HG03378 (cell line): ENCODE results near the gene PRUNE1.
A peak's percentile ranks its signal among the peaks of the same experiment; 100 is the strongest.

ENCODE experiments used
- ATAC-seq: cut with Tn5 transposase; IDR thresholded peaks from one replicate; pipeline ENCODE4 v1.9.1; 2021; ENCODE audit warnings: mild to moderate bottlenecking, moderate library complexity; ENCODE audit not compliant: unreplicated experiment

PRUNE1 gene

DNA sequence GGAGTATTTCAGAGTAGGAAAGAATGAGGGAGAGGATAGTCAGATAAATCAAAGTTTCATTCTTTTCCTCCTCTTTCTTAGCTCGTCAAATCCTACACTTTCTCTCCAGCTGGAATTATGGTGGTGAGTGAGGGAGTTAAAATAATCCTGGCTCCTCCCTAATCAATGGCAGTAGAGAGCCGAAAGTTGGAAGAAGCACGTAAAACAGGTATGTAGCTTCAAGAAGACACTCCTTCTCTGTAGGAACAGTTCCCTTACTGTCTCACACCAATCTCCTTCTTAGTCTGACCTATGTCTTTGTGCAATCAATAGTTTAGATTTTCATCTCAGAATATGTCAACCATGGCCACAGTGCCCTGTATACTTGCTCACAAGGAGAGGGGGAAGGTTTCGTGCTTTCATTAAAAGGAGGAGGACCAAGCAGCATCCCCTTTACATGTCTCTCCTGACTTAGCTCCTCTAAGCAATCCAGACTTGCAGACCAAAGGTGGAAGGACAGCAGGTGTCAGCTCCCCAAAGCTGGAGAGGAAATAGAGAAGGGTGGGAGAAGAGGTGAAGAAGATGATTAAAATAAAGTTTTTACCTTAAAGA is 2.4 kb upstream of the PRUNE1 start:
- ATAC-seq, result no peak

GRCh38 chr1:151006327-151007052 is 1.8 kb upstream of the PRUNE1 start, which contains the start of gene MINDY1:
MINDY1 (minus strand) TSS chr1:151006902; CDS start chr1:151002617, 4,285 bp downstream.
- peak; percentile 52 for ATAC-seq

DNA sequence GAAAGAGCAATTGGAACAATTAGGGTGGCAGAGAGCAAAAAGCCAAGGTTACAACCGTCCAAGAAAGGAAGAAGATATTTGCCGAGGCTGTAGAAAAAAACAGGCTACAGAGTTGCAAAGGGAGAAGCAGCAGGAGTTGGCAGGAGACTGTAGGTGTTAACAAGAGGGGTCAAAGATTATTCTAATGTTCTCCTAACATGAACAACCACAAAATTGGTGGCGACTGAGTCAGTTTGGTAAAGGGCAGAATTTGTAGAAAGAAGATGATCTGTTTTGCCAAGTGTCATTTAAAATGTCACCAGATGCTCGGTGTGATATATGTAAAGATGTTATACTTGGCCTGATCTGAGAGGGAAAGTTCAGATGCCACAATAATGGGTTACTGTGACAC is 401 bp upstream of the PRUNE1 start:
- ATAC-seq, result no peak

DNA sequence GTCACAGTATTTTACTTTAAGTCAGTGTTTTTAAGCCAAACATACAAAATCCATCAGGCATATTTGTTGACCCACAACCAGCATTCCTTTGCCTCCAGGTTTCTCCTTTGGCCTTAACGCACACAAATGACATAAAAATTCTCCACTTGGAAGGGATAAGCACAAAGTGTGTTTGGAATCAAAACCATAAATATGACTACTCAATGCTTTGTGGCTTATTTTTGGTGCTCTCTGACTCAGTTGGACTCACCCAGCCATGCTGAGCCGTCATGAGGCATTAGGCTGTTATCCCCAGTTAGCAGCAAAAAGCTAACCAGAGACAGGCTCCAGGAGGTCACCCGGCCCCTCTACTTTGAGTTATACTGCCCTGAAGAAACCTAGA is 948 bp downstream of the PRUNE1 start:
- no peak for ATAC-seq

DNA sequence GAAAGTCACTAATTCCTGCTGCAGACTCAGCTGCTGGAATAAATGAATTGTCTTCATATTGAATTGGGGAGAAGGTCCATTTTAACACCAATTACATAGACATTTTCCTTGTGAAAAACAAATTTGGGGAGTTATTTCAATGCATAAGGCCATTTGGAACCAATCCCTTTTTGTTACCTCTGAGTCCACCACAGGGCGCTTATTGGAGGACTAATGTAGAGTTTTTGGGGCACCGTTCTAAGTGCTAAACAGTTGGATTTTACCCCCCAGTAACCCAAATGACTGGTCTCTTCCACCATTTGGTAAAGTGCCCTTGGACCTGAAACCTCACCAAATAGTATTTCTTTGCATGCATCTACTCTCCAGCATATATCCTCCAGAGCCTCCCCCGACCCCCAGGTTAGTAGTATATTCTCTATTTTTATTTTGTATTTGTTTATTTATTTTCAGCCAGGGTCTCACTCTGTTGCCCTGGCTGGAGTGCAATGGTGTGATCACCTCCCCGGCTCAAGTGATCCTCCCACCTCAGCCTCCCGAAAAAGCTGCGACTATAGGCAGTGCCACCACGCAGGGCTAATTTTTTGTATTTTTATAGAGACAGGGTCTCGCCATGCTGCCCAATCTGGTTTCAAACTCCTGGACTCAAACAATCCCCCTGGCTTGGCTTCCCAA is 1.6 kb downstream of the PRUNE1 start:
- ATAC-seq, result no peak

DNA sequence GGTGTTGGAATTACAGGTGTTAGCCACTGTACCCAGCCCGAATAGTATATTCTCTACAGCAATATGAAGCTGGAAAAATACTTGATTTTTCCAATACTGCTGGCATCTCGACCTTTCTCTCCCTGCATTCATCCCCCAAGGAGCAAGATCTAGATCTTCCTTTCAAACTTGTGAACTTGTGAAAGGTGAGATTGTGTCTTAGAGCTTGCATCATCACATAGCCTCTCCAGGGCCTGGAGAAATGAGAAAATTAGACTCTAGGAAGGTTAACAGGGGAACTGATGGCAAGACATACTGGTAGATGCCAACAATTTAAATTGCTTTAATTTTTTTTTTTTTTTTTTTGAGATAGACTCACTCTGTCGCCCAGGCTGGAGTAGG is 2.1 kb downstream of the PRUNE1 start:
- no peak for ATAC-seq

DNA sequence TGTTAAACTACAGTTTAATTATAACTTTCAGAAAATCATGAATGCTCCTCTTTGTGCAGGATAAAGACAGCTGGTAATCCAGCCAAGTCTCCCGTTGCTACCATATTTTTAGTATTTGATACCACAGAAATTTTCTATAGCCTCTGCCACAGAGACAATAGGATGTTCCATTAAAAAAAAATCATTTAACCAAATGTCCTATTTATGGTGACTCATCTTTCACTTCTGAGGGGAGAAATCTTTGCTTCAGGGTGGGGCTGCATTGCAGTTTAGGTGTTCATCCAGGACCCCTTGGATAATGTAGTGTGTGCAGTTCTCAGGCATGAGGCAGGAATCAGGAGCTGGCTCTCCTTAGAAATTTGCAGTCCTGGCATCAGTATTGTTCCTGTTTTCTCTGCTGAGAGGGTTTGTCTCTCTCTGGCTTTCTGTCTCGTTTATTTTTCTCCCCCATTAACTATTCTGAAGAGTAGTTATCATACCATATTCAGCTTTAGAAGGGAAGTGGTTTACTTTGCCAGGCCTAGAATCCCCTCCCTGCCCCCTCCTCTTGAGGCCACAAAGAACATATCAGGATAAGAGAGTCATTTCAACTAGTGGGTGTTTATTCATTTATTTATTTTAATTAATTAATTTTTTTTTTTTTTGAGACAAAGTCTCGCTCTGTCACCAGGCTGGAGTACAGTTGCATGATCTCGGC is 3.1 kb downstream of the PRUNE1 start:
- no peak for ATAC-seq

DNA sequence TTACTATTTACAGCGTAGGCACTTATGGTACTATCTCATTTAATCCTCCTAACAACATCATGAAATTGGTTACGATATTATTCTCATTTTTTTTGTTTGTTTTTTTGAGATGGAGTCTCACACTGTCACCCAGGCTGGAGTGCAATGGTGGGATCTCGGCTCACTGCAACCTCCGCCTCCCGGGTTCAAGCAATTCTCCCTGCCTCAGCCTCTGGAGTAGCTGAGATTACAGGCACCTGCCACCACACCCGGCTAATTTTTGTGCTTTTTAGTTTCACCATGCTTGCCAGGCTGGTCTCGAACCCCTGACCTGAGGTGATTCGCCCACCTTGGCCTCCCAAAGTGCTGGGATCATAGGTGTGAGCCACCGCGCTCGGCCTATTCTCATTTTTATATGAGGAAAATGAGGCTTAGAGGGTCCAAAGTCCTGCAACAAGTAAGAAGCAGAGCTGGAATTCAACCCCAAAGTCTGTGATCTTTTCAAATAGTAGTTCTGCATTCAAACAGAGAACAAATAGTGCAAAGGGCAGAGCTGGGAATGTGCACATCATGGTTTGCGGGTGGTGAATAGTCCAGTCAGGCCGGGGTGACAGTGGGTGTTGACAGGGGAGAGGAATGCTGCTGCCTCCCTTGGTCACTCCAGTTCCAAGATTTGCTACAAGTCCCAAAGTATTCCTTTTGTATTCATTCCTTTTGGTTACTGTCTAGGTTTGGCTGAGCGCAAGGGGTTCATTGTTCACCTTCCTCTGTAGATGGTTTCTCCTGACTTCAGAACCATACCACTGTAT is 4.6 kb downstream of the PRUNE1 start:
- ATAC-seq, result no peak

GRCh38 chr1:151013518-151013917 is 5.3 kb downstream of the PRUNE1 start:
- no peak for ATAC-seq

GRCh38 chr1:151024540-151025146 is 16.4 kb downstream of the PRUNE1 start:
- no peak for ATAC-seq

DNA sequence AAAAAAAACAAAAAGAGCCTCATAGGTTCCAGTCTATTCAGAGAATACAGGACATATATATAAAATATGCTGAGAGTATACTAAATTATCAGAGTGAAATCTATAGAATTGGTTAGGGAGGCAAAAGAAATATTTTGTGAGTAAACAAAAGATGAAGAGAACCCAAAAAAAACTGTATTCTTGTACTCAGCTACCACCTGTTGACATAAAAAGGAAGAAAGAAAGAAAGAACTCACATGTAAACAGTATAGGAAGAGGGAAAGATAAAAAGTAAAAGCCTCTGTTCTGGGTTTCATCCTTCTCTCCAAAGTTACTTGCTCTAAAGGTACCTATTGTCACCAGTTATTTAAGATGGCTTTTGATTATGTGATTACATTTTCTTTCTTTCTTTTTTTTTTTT is 18.2 kb downstream of the PRUNE1 start:
- no peak for ATAC-seq

DNA sequence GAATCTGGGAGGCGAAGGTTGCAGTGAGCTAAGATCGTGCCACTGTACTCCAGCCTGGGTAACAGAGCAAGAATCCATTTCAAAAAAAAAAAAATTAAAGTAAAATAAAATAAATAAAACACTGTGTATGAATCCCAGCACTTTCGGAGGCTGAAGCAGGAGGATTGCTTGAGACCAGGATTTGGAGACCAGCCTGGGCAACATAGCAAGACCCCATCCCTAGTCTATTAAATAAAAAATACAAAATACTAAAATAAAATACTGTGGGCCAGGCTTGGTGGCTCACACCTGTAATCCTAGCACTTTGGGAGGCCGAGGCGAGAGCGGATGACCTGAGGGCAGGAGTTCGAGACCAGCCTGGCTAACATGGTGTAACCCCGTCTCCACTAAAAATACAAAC is 23.9 kb downstream of the PRUNE1 start:
- ATAC-seq, result no peak

DNA sequence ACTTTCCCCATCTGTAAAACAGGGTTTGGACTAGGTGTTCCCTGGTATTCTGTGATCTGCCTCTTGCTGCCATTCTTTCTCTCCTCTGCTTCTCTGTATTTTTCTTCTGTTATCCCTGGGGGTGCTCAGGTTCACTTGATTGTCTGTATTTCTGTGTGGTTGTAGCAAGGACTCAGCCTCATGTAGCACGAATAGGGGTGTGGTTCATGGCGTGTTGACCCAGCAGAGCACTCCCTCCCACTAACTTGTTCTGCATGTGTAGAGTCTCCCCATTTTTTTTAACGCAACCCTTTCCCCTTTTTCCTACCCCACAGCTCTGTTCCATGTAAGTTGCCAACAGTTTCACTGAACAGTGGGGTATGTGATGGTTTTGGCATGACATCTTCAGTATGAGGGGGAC is 26.9 kb downstream of the PRUNE1 start:
- ATAC-seq, result no peak

- ATAC-seq, result no peak
These were observed 28.1 kb downstream of the PRUNE1 start, which contains the start of gene BNIPL for GRCh38 chr1:151036356-151036755. BNIPL (plus strand) TSS chr1:151036586; CDS start chr1:151036726, 140 bp downstream.

DNA sequence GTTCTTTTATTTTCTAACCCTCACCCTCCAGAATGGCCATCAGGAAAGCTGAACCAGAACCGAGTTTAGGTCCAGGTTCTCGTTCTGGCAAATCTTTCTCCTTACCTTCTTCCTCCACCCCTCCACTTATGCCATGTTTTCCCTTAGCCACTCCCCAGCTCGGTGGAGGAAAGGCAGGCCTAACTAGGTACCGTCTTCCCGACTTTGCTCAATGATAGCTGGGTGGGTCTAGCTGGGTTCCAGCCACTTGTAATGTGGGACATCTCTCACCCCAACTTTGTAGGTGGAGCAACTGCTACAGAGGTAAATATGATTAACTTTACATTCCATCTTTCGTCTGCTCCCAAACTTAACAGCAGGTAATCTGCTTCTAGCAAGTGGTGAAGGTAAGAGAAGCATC is 28.8 kb downstream of the PRUNE1 start:
- no peak for ATAC-seq

GRCh38 chr1:151039521-151039920 is 31.3 kb downstream of the PRUNE1 start:
- ATAC-seq, result no peak

DNA sequence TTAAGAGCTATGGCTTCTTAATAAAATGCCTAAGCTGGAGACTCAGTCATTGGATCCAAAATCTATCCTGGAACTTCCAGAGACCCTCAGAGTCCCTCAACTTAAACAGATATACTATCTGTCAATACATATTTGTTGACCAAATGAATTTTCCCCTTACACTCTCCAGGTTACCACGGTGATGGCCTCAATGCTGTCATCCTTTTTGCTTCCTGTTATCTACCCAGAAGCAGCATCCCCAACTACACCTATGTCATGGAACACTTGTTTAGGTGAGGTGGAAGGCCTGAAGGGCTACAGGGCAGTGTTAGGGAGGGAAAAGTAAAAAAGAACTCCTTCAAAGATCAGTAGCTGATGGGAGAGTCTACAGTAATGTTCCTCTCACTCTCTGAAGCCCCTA is 34.9 kb downstream of the PRUNE1 start:
- ATAC-seq, result no peak

- peak; percentile 26 for ATAC-seq
These were observed 39.3 kb downstream of the PRUNE1 start, which contains the start of gene C1orf56 for GRCh38 chr1:151047591-151047924. C1orf56 (plus strand) TSS chr1:151047751; CDS start chr1:151047848, 97 bp downstream.

DNA sequence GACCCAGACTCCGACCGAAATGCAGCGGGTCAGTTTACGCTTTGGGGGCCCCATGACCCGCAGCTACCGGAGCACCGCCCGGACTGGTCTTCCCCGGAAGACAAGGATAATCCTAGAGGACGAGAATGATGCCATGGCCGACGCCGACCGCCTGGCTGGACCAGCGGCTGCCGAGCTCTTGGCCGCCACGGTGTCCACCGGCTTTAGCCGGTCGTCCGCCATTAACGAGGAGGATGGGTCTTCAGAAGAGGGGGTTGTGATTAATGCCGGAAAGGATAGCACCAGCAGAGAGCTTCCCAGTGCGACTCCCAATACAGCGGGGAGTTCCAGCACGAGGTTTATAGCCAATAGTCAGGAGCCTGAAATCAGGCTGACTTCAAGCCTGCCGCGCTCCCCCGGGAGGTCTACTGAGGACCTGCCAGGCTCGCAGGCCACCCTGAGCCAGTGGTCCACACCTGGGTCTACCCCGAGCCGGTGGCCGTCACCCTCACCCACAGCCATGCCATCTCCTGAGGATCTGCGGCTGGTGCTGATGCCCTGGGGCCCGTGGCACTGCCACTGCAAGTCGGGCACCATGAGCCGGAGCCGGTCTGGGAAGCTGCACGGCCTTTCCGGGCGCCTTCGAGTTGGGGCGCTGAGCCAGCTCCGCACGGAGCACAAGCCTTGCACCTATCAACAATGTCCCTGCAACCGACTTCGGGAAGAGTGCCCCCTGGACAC is 39.8 kb downstream of the PRUNE1 start:
- ATAC-seq, result peak; percentile 53

DNA sequence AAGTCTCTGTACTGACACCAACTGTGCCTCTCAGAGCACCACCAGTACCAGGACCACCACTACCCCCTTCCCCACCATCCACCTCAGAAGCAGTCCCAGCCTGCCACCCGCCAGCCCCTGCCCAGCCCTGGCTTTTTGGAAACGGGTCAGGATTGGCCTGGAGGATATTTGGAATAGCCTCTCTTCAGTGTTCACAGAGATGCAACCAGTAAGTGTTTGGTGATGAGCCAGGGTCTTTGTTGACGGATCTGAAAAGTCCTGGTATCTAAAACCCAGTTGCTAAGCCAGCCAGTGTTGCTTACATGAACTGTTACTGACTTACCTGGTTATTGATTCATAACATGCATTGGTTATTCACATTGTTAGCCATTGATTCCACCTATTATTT is 40.4 kb downstream of the PRUNE1 start:
- ATAC-seq, result no peak
